ENCODE data around the gene LAMA2.

LAMA2 gene

GRCh38 chr6:129359811-129360681, 477.1 kb downstream of the LAMA2 start:
- DNase-seq (ENCODE audit: insufficient read length, low spot score) (no peak), FAIRE-seq (no peak)
- TF ChIP-seq CTCF (IDR thresholded peaks at IDR 0.05; ENCODE audit: insufficient read depth, missing control alignments), result no peak

- DNase-seq (ENCODE audit: insufficient read length, low spot score) (no peak), FAIRE-seq (no peak)
- no peak for TF ChIP-seq CTCF (IDR thresholded peaks at IDR 0.05; ENCODE audit: insufficient read depth, missing control alignments)
Measured at GRCh38 chr6:129360682-129360955, 477.7 kb downstream of the LAMA2 start.

GRCh38 chr6:129364037-129364436, 481.1 kb downstream of the LAMA2 start:
- FAIRE-seq (no peak), DNase-seq (ENCODE audit: insufficient read length, low spot score) (no peak)
- no peak for TF ChIP-seq CTCF (IDR thresholded peaks at IDR 0.05; ENCODE audit: insufficient read depth, missing control alignments)

GRCh38 chr6:129364767-129365166, 481.8 kb downstream of the LAMA2 start:
- TF ChIP-seq CTCF (IDR thresholded peaks at IDR 0.05; ENCODE audit: insufficient read depth, missing control alignments), result no peak
- FAIRE-seq, result no peak
- no peak for DNase-seq (ENCODE audit: insufficient read length, low spot score)

GRCh38 chr6:129368076-129368475, 485.1 kb downstream of the LAMA2 start:
- DNase-seq (ENCODE audit: insufficient read length, low spot score) (no peak), FAIRE-seq (no peak)
- no peak for TF ChIP-seq CTCF (IDR thresholded peaks at IDR 0.05; ENCODE audit: insufficient read depth, missing control alignments)

- TF ChIP-seq CTCF (IDR thresholded peaks at IDR 0.05; ENCODE audit: insufficient read depth, missing control alignments), result no peak
- DNase-seq (ENCODE audit: insufficient read length, low spot score), result no peak
- FAIRE-seq, result no peak
Measured at GRCh38 chr6:129368970-129369369, 486.0 kb downstream of the LAMA2 start.

GRCh38 chr6:129369737-129370136, 486.8 kb downstream of the LAMA2 start:
- FAIRE-seq (no peak), DNase-seq (ENCODE audit: insufficient read length, low spot score) (no peak)
- TF ChIP-seq CTCF (IDR thresholded peaks at IDR 0.05; ENCODE audit: insufficient read depth, missing control alignments), result no peak
